ENCODE results near the gene GLCE.

The GLCE gene

GRCh38 chr15:69307939-69308338 is 147.5 kb downstream of the GLCE start:
- no peak for TF ChIP-seq ZNF8 (CRISPR knock-in tag; IDR thresholded peaks at IDR 0.05)
- no peak for TF ChIP-seq ZC3H10 (CRISPR knock-in tag; IDR thresholded peaks at IDR 0.05)
- TF ChIP-seq, protein P1, sequence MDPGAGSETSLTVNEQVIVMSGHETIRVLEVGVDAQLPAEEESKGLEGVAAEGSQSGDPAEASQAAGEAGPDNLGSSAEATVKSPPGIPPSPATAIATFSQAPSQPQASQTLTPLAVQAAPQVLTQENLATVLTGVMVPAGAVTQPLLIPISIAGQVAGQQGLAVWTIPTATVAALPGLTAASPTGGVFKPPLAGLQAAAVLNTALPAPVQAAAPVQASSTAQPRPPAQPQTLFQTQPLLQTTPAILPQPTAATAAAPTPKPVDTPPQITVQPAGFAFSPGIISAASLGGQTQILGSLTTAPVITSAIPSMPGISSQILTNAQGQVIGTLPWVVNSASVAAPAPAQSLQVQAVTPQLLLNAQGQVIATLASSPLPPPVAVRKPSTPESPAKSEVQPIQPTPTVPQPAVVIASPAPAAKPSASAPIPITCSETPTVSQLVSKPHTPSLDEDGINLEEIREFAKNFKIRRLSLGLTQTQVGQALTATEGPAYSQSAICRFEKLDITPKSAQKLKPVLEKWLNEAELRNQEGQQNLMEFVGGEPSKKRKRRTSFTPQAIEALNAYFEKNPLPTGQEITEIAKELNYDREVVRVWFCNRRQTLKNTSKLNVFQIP (CRISPR knock-in tag; IDR thresholded peaks at IDR 0.05; ENCODE audit: borderline replicate concordance, low read depth) = no peak
- no peak for TF ChIP-seq TOX (CRISPR knock-in tag; IDR thresholded peaks at IDR 0.05; ENCODE audit: borderline replicate concordance)
- TF ChIP-seq SNAI2 (CRISPR knock-in tag; IDR thresholded peaks at IDR 0.05) = no peak
- TF ChIP-seq OSR1 (CRISPR knock-in tag; IDR thresholded peaks at IDR 0.05) = no peak
- no peak for TF ChIP-seq ARNTL (CRISPR knock-in tag; IDR thresholded peaks at IDR 0.05; ENCODE audit: borderline replicate concordance, low read depth)
- no peak for TF ChIP-seq PPARA (CRISPR knock-in tag; IDR thresholded peaks at IDR 0.05; ENCODE audit: borderline replicate concordance)
- no peak for TF ChIP-seq ISL1 (CRISPR knock-in tag; IDR thresholded peaks at IDR 0.05)
- TF ChIP-seq, protein P2, sequence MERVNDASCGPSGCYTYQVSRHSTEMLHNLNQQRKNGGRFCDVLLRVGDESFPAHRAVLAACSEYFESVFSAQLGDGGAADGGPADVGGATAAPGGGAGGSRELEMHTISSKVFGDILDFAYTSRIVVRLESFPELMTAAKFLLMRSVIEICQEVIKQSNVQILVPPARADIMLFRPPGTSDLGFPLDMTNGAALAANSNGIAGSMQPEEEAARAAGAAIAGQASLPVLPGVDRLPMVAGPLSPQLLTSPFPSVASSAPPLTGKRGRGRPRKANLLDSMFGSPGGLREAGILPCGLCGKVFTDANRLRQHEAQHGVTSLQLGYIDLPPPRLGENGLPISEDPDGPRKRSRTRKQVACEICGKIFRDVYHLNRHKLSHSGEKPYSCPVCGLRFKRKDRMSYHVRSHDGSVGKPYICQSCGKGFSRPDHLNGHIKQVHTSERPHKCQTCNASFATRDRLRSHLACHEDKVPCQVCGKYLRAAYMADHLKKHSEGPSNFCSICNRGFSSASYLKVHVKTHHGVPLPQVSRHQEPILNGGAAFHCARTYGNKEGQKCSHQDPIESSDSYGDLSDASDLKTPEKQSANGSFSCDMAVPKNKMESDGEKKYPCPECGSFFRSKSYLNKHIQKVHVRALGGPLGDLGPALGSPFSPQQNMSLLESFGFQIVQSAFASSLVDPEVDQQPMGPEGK (CRISPR knock-in tag; IDR thresholded peaks at IDR 0.05; ENCODE audit: borderline replicate concordance) = no peak
- TF ChIP-seq ZNF70 (CRISPR knock-in tag; IDR thresholded peaks at IDR 0.05) = no peak
- ATAC-seq = no peak

DNA sequence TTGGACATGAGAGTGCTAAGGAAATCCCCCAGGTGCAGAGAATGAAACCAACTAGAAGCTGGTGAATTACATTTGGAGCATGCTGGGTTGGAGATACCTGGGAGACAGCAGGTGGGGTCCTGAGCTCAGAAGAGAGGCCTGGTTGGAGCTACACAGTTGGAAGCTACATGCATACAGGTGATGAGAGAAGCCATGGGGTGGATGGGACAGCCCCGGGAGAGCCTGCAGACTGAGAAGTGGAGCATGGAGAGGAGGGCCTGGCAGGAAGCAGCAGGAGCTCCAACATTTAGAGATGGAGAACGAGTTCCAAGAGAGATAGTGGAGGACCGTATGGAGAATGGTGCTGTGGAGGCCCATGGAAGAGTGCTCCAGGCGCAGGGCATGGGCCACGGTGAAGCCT is 148.5 kb downstream of the GLCE start:
- TF ChIP-seq ZC3H10 (CRISPR knock-in tag; IDR thresholded peaks at IDR 0.05) (no peak), TSHZ2 (CRISPR knock-in tag; IDR thresholded peaks at IDR 0.05) (no peak), GLIS3 (CRISPR knock-in tag; IDR thresholded peaks at IDR 0.05) (no peak), CSDC2 (CRISPR knock-in tag; IDR thresholded peaks at IDR 0.05) (no peak), ZNF8 (CRISPR knock-in tag; IDR thresholded peaks at IDR 0.05) (no peak), TCF4 (CRISPR knock-in tag; IDR thresholded peaks at IDR 0.05; ENCODE audit: borderline replicate concordance) (no peak), ARNTL (CRISPR knock-in tag; IDR thresholded peaks at IDR 0.05; ENCODE audit: borderline replicate concordance, low read depth) (no peak), ZFP30 (CRISPR knock-in tag; IDR thresholded peaks at IDR 0.05) (no peak), OSR1 (CRISPR knock-in tag; IDR thresholded peaks at IDR 0.05) (no peak)
- TF ChIP-seq, protein P2 (CRISPR knock-in tag; IDR thresholded peaks at IDR 0.05; ENCODE audit: borderline replicate concordance) = no peak
- ATAC-seq = no peak

DNA sequence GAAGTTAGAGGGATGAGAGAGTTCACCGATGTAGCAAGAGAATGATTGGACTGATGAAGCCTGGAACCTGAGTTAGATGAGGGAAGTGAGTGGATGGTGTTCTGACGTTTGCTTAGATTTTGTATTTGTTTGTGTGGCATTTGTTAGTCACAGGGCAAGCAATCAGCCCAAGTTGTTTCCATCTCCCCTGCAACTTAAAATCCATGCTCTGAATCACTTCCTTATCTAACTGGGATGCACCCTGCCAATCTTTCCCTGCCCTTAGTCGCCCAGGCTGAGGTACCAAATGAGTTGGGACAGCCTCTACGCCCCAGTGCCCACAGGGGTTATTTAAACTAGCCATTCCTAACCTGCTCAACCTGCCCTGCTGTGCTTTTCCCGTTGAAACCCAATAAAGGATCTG is 150.9 kb downstream of the GLCE start:
- TF ChIP-seq RARB (CRISPR knock-in tag; IDR thresholded peaks at IDR 0.05) (no peak), ISL1 (CRISPR knock-in tag; IDR thresholded peaks at IDR 0.05) (no peak), ZNF565 (CRISPR knock-in tag; conservative IDR thresholded peaks at IDR 0.05; ENCODE audit: low read depth) (no peak), TCF4 (CRISPR knock-in tag; IDR thresholded peaks at IDR 0.05; ENCODE audit: borderline replicate concordance) (no peak), ZNF8 (CRISPR knock-in tag; IDR thresholded peaks at IDR 0.05) (no peak), PPARA (CRISPR knock-in tag; IDR thresholded peaks at IDR 0.05; ENCODE audit: borderline replicate concordance) (no peak), ARNTL (CRISPR knock-in tag; IDR thresholded peaks at IDR 0.05; ENCODE audit: borderline replicate concordance, low read depth) (no peak), ESRRG (CRISPR knock-in tag; IDR thresholded peaks at IDR 0.05) (no peak), OSR1 (CRISPR knock-in tag; IDR thresholded peaks at IDR 0.05) (no peak), ZC3H10 (CRISPR knock-in tag; IDR thresholded peaks at IDR 0.05) (no peak), TOX (CRISPR knock-in tag; IDR thresholded peaks at IDR 0.05; ENCODE audit: borderline replicate concordance) (no peak)
- TF ChIP-seq, protein P3, sequence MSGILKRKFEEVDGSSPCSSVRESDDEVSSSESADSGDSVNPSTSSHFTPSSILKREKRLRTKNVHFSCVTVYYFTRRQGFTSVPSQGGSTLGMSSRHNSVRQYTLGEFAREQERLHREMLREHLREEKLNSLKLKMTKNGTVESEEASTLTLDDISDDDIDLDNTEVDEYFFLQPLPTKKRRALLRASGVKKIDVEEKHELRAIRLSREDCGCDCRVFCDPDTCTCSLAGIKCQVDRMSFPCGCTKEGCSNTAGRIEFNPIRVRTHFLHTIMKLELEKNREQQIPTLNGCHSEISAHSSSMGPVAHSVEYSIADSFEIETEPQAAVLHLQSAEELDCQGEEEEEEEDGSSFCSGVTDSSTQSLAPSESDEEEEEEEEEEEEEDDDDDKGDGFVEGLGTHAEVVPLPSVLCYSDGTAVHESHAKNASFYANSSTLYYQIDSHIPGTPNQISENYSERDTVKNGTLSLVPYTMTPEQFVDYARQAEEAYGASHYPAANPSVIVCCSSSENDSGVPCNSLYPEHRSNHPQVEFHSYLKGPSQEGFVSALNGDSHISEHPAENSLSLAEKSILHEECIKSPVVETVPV (CRISPR knock-in tag; IDR thresholded peaks at IDR 0.05) = no peak
- TF ChIP-seq, protein P2 (CRISPR knock-in tag; IDR thresholded peaks at IDR 0.05; ENCODE audit: borderline replicate concordance) = no peak
- no peak for ATAC-seq

Data from SK-N-SH treated with all-trans-retinoic acid at 6 μM for 48 hours (cell line).